HL-60 (cell line): ENCODE results near the gene PHYHIPL.

Source experiments
- DNase-seq, 2 experiments: peaks; one replicate each; pipeline ENCODE4 v3.0.0-alpha.2; 2010 to 2020; ENCODE audit warnings: low read depth in 1 of 2, low spot score in 1 of 2
- H3K27ac ChIP-seq: fragments of 250-450 bp; sonication (Bioruptor Pico); replicated peaks from 2 replicates; pipeline ENCODE4 v1.5.1; 2020; ENCODE audit warnings: mild to moderate bottlenecking, moderate library complexity
- H3K27me3 ChIP-seq: fragments of 250-450 bp; sonication (Bioruptor Pico); 2 replicates; pipeline ENCODE4 v1.5.1; 2021; ENCODE audit warnings: mild to moderate bottlenecking, moderate library complexity; ENCODE audit not compliant: insufficient read depth, poor library complexity, severe bottlenecking
- H3K4me3 ChIP-seq: replicated peaks from 2 replicates; pipeline ENCODE4 v1.5.1; 2011; ENCODE audit warnings: mild to moderate bottlenecking, control low read depth, low read length; ENCODE audit not compliant: insufficient read depth
- GABPA ChIP-seq: IDR thresholded peaks from 2 replicates; pipeline ENCODE4 v1.6.1; 2012; ENCODE audit warnings: low read depth
- POLR2AphosphoS5 ChIP-seq: IDR thresholded peaks from 2 replicates; pipeline ENCODE4 v1.6.1; 2012; ENCODE audit warnings: low read depth
- REST ChIP-seq: IDR thresholded peaks from 2 replicates; pipeline ENCODE4 v1.6.1; 2012; ENCODE audit warnings: low read depth; ENCODE audit not compliant: insufficient replicate concordance
- SPI1 ChIP-seq: IDR thresholded peaks from 2 replicates; pipeline ENCODE4 v1.6.1; 2012; ENCODE audit warnings: low read depth, mild to moderate bottlenecking, borderline replicate concordance
- TF ChIP-seq, protein P1 (sequence below): IDR thresholded peaks from one replicate; pipeline ENCODE4 v1.5.1; 2011; ENCODE audit warnings: low read length, control low read depth, inconsistent platforms; ENCODE audit not compliant: insufficient read depth

PHYHIPL gene

GRCh38 chr10:59148701-59149100 lies 27.7 kb upstream of the PHYHIPL start:
- no peak for TF ChIP-seq POLR2AphosphoS5
- TF ChIP-seq REST = no peak
- TF ChIP-seq SPI1 = no peak
- TF ChIP-seq GABPA = no peak
- TF ChIP-seq, protein P1, sequence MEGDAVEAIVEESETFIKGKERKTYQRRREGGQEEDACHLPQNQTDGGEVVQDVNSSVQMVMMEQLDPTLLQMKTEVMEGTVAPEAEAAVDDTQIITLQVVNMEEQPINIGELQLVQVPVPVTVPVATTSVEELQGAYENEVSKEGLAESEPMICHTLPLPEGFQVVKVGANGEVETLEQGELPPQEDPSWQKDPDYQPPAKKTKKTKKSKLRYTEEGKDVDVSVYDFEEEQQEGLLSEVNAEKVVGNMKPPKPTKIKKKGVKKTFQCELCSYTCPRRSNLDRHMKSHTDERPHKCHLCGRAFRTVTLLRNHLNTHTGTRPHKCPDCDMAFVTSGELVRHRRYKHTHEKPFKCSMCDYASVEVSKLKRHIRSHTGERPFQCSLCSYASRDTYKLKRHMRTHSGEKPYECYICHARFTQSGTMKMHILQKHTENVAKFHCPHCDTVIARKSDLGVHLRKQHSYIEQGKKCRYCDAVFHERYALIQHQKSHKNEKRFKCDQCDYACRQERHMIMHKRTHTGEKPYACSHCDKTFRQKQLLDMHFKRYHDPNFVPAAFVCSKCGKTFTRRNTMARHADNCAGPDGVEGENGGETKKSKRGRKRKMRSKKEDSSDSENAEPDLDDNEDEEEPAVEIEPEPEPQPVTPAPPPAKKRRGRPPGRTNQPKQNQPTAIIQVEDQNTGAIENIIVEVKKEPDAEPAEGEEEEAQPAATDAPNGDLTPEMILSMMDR = no peak
- H3K27me3 ChIP-seq = no peaks in the 10 kb centered on the region
- no peak for DNase-seq
- no peak overlapping the region for H3K4me3 ChIP-seq
- no peak overlapping the region for H3K27ac ChIP-seq

- H3K4me3 ChIP-seq = no peak overlapping the region
- DNase-seq = no peak
- TF ChIP-seq, protein P1 = no peak
- TF ChIP-seq REST (no peak), POLR2AphosphoS5 (no peak), SPI1 (no peak)
- H3K27me3 ChIP-seq = no peaks in the 10 kb centered on the region
- H3K27ac ChIP-seq = no peak overlapping the region
Measured at GRCh38 chr10:59155556-59155955, 20.9 kb upstream of the PHYHIPL start.

DNA sequence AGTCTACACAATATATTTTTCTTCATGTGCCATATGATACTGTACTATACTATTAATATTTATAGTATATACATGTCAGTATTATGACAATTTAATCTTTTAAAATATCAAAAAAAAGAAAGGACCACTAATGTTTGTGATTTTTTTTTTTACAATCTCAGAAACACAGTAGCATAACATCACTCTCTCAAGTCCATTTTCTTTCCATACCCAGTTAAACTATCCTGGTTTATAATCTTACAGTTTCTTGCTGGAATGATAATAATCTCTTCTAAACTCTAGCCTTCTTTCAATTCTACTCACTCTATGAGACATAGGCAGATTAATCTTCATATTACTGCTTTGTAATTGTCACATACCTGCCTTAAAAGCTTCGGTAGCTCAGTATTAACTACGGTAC lies 8.9 kb upstream of the PHYHIPL start:
- no peak for DNase-seq
- H3K27me3 ChIP-seq = no peaks in the 10 kb centered on the region
- TF ChIP-seq SPI1 (no peak), POLR2AphosphoS5 (no peak), GABPA (no peak), REST (no peak)
- TF ChIP-seq, protein P1 = no peak
- no peak overlapping the region for H3K27ac ChIP-seq
- no peak overlapping the region for H3K4me3 ChIP-seq
